A673 (cell line): ENCODE results near the gene SYT14. TPM values are rescaled to one million over a fixed set of nuclear protein-coding genes. Genes with fewer than 3 reads are reported as not detected.

Experiments used
- BruUV-seq: library from RNA; stranded (reverse); fragments of 400-500 nt; replicated peaks from 2 replicates; lab custom pipeline; 2021; lab: Mats Ljungman, UMichigan
- CTCF ChIA-PET: fragments of 300-600 bp; sonication (Branson Sonifier 250); formaldehyde crosslinking; loops from one replicate; lab custom pipeline; 2022; ENCODE audit warnings: antibody characterized with exemption; lab: Charles Lee
- POLR2A ChIA-PET: fragments of 300-600 bp; sonication (Branson Sonifier 250); formaldehyde crosslinking; loops from one replicate; lab custom pipeline; 2022; ENCODE audit warnings: antibody characterized with exemption; ENCODE audit not compliant: low non-redundant PET; lab: Charles Lee
- DNase-seq: peaks from one replicate; pipeline ENCODE4 v3.0.0-alpha.2; 2015; ENCODE audit warnings: low spot score
- H3K27ac ChIP-seq: fragments of 200-600 bp; sonication (generic); 2 replicates; pipeline ENCODE4 v1.5.1; 2016; ENCODE audit warnings: mixed run types, low read depth, mild to moderate bottlenecking, mixed read lengths, antibody characterized with exemption, low read length; ENCODE audit not compliant: poor library complexity, severe bottlenecking
- H3K27me3 ChIP-seq: fragments of 200-600 bp; sonication (generic); replicated peaks from 2 replicates; pipeline ENCODE4 v1.6.1; 2017; ENCODE audit warnings: mixed run types, low read depth, mild to moderate bottlenecking, mixed read lengths, antibody characterized with exemption, low read length; ENCODE audit not compliant: insufficient read depth, poor library complexity
- H3K36me3 ChIP-seq: fragments of 200-600 bp; sonication (generic); 2 replicates; pipeline ENCODE4 v1.6.1; 2016; ENCODE audit warnings: mixed run types, mild to moderate bottlenecking, mixed read lengths, antibody characterized with exemption, low read length; ENCODE audit not compliant: insufficient read depth, poor library complexity, severe bottlenecking
- H3K4me1 ChIP-seq: fragments of 200-600 bp; sonication (generic); 2 replicates; pipeline ENCODE4 v1.6.1; 2017; ENCODE audit warnings: mixed run types, mild to moderate bottlenecking, mixed read lengths, antibody characterized with exemption, low read length; ENCODE audit not compliant: insufficient read depth, poor library complexity, severe bottlenecking
- H3K4me3 ChIP-seq: fragments of 200-600 bp; sonication (generic); 2 replicates; pipeline ENCODE4 v1.5.1; 2016; ENCODE audit warnings: low read depth, mixed run types, mild to moderate bottlenecking, mixed read lengths, low read length; ENCODE audit not compliant: poor library complexity, severe bottlenecking
- H3K9me3 ChIP-seq: fragments of 200-600 bp; sonication (generic); 2 replicates; pipeline ENCODE4 v1.6.1; 2016; ENCODE audit warnings: mixed run types, low read depth, mild to moderate bottlenecking, mixed read lengths, antibody characterized with exemption, low read length; ENCODE audit not compliant: poor library complexity, severe bottlenecking
- EZH2 ChIP-seq: fragments of 200-600 bp; sonication (generic); IDR thresholded peaks from 2 replicates; pipeline ENCODE4 v1.6.1; 2017; ENCODE audit warnings: borderline replicate concordance, low read depth, mild to moderate bottlenecking, mixed read lengths, antibody characterized with exemption, low read length; ENCODE audit not compliant: poor library complexity, severe bottlenecking
- intact Hi-C: fragments of 100-400 bp; cut with micrococcal nuclease; formaldehyde crosslinking; loops from one replicate; pipeline ENCODE4 v1.10.0; 2022; ENCODE audit not compliant: unreplicated experiment
- total RNA-seq: library from RNA; stranded (reverse); gene quantifications from 2 replicates; pipeline ENCODE4 v1.2.3, GENCODE V29; 2021
- TF ChIP-seq, protein P1 (sequence below): fragments of 300-800, 200-600 bp; sonication (generic); conservative IDR thresholded peaks from 2 replicates; pipeline ENCODE4 v1.5.1; 2017; ENCODE audit warnings: low read depth, mild to moderate bottlenecking, antibody characterized with exemption, low read length, moderate library complexity, mixed read lengths

Gene SYT14
- total RNA-seq, 1 experiment from 2014 or later = 22.4 TPM

DNA sequence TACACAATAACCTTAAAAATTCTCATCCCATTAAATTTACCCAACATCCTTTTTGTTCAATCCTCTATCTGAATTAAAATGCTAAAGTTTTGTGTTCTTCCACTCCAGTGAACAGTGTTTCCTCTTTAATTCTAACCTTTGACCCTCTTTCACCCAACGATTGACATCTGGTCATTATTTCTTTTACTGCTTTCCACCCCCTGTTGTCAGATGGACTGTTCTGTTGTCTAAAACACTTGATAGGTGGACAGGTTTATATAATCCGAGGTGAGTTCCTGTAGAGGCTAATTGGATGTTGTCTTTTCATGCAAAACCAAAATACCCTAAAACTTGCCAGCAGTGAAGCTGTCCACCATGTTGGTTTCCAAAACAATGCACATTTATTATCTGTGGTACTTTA, 221.2 kb downstream of the SYT14 start:
- H3K27me3 ChIP-seq = no peaks in the 10 kb centered on the region
- H3K4me3 ChIP-seq = no peak overlapping the region
- ChIA-PET POLR2A (no interaction called here), CTCF (no interaction called here)
- no peak overlapping the region for H3K27ac ChIP-seq
- no peak for TF ChIP-seq EZH2
- TF ChIP-seq, protein P1, sequence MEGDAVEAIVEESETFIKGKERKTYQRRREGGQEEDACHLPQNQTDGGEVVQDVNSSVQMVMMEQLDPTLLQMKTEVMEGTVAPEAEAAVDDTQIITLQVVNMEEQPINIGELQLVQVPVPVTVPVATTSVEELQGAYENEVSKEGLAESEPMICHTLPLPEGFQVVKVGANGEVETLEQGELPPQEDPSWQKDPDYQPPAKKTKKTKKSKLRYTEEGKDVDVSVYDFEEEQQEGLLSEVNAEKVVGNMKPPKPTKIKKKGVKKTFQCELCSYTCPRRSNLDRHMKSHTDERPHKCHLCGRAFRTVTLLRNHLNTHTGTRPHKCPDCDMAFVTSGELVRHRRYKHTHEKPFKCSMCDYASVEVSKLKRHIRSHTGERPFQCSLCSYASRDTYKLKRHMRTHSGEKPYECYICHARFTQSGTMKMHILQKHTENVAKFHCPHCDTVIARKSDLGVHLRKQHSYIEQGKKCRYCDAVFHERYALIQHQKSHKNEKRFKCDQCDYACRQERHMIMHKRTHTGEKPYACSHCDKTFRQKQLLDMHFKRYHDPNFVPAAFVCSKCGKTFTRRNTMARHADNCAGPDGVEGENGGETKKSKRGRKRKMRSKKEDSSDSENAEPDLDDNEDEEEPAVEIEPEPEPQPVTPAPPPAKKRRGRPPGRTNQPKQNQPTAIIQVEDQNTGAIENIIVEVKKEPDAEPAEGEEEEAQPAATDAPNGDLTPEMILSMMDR = no peak
- no peak for DNase-seq
- H3K4me1 ChIP-seq = peaks cover 12% of the 10 kb centered on the region
- intact Hi-C loops = no loop called here
- BruUV-seq = no TSS peak
- no peaks in the 10 kb centered on the region for H3K9me3 ChIP-seq
- H3K36me3 ChIP-seq = no peaks in the 10 kb centered on the region

DNA sequence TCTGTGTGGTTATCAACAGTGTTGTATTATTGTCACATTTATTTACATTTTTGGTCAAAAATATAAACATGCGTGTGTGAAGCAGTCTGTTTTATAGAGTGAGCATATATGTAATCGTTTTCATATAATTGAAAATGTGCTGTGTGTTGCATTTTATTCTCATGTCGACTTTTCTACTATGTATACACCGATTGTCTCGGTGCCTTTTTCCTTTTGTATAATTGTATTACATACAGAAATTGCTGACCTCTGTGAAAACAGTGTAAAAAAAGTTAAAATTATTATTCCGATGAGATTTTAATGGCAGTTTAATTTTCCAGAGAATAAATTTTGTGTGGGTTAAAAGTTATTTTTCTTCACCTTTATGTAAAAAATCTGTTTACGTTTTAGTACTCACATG, 232.2 kb downstream of the SYT14 start:
- no peak for TF ChIP-seq EZH2
- H3K27ac ChIP-seq = no peak overlapping the region
- H3K36me3 ChIP-seq = no peaks in the 10 kb centered on the region
- H3K4me3 ChIP-seq = no peak overlapping the region
- no peaks in the 10 kb centered on the region for H3K4me1 ChIP-seq
- DNase-seq = no peak
- H3K9me3 ChIP-seq = no peaks in the 10 kb centered on the region
- POLR2A ChIA-PET = no interaction called here
- CTCF ChIA-PET = interaction anchor here (0.6 kb wide), 1 partner anchor 19 kb away, joined by 3 read pairs; no protein-coding TSS in a partner anchor
- intact Hi-C loops = no loop called here
- BruUV-seq = no TSS peak
- H3K27me3 ChIP-seq = no peaks in the 10 kb centered on the region

DNA sequence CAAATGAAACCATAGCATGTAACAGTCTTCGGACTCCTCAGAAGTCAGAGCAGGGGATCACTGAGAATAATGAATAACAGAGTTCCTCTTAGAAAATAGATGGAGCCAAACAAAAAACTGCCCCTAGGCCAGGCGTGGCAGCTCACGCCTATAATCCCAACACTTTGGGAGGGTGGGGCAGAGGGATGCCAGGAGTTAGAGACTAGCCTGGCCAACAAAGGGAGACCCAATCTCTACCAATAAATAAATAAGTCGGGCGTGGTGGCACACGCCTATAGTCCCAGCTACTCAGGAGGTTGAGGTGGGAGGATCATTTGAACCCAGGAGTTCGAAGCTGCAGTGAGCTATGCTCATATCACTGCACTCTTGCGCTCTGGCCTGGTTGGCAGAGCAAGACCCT, 236.1 kb downstream of the SYT14 start:
- intact Hi-C loops = no loop called here

More for the DNA sequence above, 236.1 kb downstream of the SYT14 start:
- no peak overlapping the region for H3K4me3 ChIP-seq
- no peak overlapping the region for H3K27ac ChIP-seq
- no peaks in the 10 kb centered on the region for H3K4me1 ChIP-seq
- ChIA-PET POLR2A (no interaction called here), CTCF (no interaction called here)
- DNase-seq = no peak
- H3K36me3 ChIP-seq = no peaks in the 10 kb centered on the region
- no peaks in the 10 kb centered on the region for H3K9me3 ChIP-seq
- H3K27me3 ChIP-seq = no peaks in the 10 kb centered on the region
- BruUV-seq = no TSS peak
- TF ChIP-seq, protein P1 = no peak
- no peak for TF ChIP-seq EZH2
